Ovary (tissue), 9 donors: ENCODE data around the gene FADS2. TPM values are rescaled to one million over a fixed set of nuclear protein-coding genes. Genes with fewer than 3 reads are reported as not detected.

ENCODE experiments used
- DNase-seq, 5 donors: peaks; one replicate each; pipeline ENCODE4 v3.0.0-alpha.2; 2019 to 2020
- H3K27ac ChIP-seq, 2 donors: fragments of 200-600 bp; one replicate each; pipeline versions ENCODE4 v1.5.1 to v1.8.0; 2019 to 2022
- H3K27me3 ChIP-seq: fragments of 200-600 bp; one replicate; pipeline ENCODE4 v1.8.0; 2022
- H3K36me3 ChIP-seq: fragments of 200-600 bp; sonication (generic); one replicate; pipeline ENCODE4 v1.5.1; 2019
- H3K4me1 ChIP-seq: one replicate; pipeline ENCODE4 v1.8.1; 2013; ENCODE audit warnings: mild to moderate bottlenecking, moderate library complexity; ENCODE audit not compliant: insufficient read depth
- H3K4me3 ChIP-seq: fragments of 200-600 bp; sonication (generic); one replicate; pipeline ENCODE4 v1.5.1; 2017
- H3K9me3 ChIP-seq, 2 donors: fragments of 200-600 bp in 1 of 2; sonication (generic) in 1 of 2; one replicate each; pipeline versions ENCODE4 v1.5.1 to v1.8.1; 2013 to 2019; ENCODE audit warnings: mild to moderate bottlenecking in 1 of 2, moderate library complexity in 1 of 2
- EP300 ChIP-seq: sonication (generic); formaldehyde crosslinking; IDR thresholded peaks from one replicate; pipeline ENCODE4 v1.6.1; 2017; ENCODE audit warnings: antibody characterized with exemption
- POLR2A ChIP-seq: fragments of 450-650 bp; IDR thresholded peaks from one replicate; pipeline ENCODE4 v1.6.1; 2017; ENCODE audit warnings: antibody characterized with exemption, mild to moderate bottlenecking, moderate library complexity
- WGBS, 3 donors: extraction: QIAGEN DNeasy Blood & Tissue Kit in 1 of 3; methylation state at CpG; one replicate each; pipeline versions ENCODE4 v1.1.5 to v1.1.7; 2013 to 2017; 5-methylcytosine and 5-hydroxymethylcytosine counted together
- intact Hi-C, 4 donors: fragments of 100-400 bp; cut with DNase I; formaldehyde crosslinking; loops; one replicate each; pipeline versions ENCODE4 v1.11.0 to v1.15.1; 2022 to 2023
- polyA plus RNA-seq, 2 donors: library from polyadenylated mRNA; stranded (reverse); fragments of 200-250 nt in 1 of 2; fragments of 350-450 nt in 1 of 2; fragmentation: Illumina TruSeq in 1 of 2; extraction: RNeasy Lipid Tissue Mini Kit (QIAGEN cat#74804) in 1 of 2; gene quantifications; one replicate each; pipeline ENCODE4 v1.2.3, GENCODE V29; 2013 to 2014
- total RNA-seq, 7 donors: library from RNA; depleted of rRNA in 2 of 7; stranded (reverse); fragments of >200 nt in 2 of 7; fragmentation: NEBNext Ultra II Directional in 3 of 7; extraction: Animal tissue kit (Norgen Biotek cat#: 25700) in 3 of 7; gene quantifications; one replicate each; pipeline versions ENCODE4 v1.1.0 to v1.2.4, GENCODE V29; 2016 to 2023
- TF ChIP-seq, protein P1 (sequence below), 3 donors: fragments of 450-650 bp in 2 of 3; fragments of 200-600 bp in 1 of 3; IDR thresholded peaks; one replicate each; pipeline versions ENCODE4 v1.5.1 to v1.8.0; 2016 to 2022; ENCODE audit warnings: antibody characterized with exemption in 3 of 3, mild to moderate bottlenecking in 1 of 3
- donor health status: DM: no; HTN: no; CAD: no; lungs with moderate emphysema.
- donor health status: DM: no; HTN: no; CAD: no.
- donor health status: Bipolar disorder and iron deficiency.
- donor health status: DM: yes; HTN: yes; CAD: no.
- donor health status: DM: no; HTN: no; CAD: no.
- donor health status: DM: yes; HTN: yes; CAD: no.

Gene FADS2
- total and polyA plus RNA-seq, 9 donors = 6.3 to 298 (median 26.2) TPM

DNA sequence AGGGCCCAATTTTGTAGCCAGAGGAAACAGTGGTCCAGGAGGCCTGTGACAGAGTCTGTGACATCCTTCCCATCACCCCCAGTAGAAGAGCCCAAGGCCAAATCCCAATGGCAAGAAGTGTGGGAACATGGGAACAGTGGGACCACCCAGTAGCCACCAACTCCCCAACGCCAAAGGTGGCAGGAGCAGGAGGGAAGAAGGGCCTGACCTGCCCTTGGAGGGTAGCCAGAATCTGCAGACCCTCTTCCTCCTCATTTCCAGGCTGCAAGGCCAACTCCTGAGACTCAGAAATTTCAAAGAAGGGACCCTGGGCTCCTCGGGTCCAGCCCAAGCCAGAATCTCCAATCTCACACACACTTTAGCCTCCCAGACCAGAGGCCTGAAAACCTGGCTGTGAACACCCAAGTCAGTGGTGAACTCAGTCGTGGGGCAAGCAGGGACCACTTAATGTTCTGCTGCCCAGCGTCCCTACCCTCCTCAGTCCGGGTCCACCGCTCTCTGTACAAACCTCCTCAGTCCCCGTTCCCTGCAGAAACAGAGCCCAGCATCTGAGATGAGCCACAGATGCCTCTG, 83.1 kb downstream of the FADS2 start:
- TF ChIP-seq EP300 = no peak
- TF ChIP-seq, protein P1, sequence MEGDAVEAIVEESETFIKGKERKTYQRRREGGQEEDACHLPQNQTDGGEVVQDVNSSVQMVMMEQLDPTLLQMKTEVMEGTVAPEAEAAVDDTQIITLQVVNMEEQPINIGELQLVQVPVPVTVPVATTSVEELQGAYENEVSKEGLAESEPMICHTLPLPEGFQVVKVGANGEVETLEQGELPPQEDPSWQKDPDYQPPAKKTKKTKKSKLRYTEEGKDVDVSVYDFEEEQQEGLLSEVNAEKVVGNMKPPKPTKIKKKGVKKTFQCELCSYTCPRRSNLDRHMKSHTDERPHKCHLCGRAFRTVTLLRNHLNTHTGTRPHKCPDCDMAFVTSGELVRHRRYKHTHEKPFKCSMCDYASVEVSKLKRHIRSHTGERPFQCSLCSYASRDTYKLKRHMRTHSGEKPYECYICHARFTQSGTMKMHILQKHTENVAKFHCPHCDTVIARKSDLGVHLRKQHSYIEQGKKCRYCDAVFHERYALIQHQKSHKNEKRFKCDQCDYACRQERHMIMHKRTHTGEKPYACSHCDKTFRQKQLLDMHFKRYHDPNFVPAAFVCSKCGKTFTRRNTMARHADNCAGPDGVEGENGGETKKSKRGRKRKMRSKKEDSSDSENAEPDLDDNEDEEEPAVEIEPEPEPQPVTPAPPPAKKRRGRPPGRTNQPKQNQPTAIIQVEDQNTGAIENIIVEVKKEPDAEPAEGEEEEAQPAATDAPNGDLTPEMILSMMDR (IDR thresholded peaks at IDR 0.05) = no peak
- TF ChIP-seq POLR2A = no peak
- no peaks in the 10 kb centered on the region for H3K36me3 ChIP-seq
- intact Hi-C loops = no loop called here
- H3K4me1 ChIP-seq = peaks cover 46% of the 10 kb centered on the region
- H3K27me3 ChIP-seq = no peaks in the 10 kb centered on the region
- DNase-seq = peak in 1 of 5 donors; percentile 26
- no peak overlapping the region for H3K4me3 ChIP-seq
- no peaks in the 10 kb centered on the region for H3K9me3 ChIP-seq
- peak overlapping the region; percentile 26 to 71 for H3K27ac ChIP-seq
- 25 to 42% (median 32%) methylated on average over 7 of the region's 7 CpGs for WGBS, 3 donors

- Histone ChIP-seq H3K36me3 (no peaks in the 10 kb centered on the region), H3K9me3 (no peaks in the 10 kb centered on the region), H3K27me3 (no peaks in the 10 kb centered on the region), H3K4me1 (peaks cover 46% of the 10 kb centered on the region), H3K4me3 (no peak overlapping the region), H3K27ac (peak overlapping the region; percentile 26 to 71)
- 61 to 65% (median 62%) methylated on average over 17 of the region's 17 CpGs for WGBS, 3 donors
- intact Hi-C loops = no loop called here
- DNase-seq = peak; percentile 67 to 88 (median 74)
- TF ChIP-seq EP300 (no peak), POLR2A (no peak)
- TF ChIP-seq, protein P1 (IDR thresholded peaks at IDR 0.05) = no peak
Measured at GRCh38 chr11:61911701-61912529, 83.8 kb downstream of the FADS2 start.

- DNase-seq = peak in 2 of 5 donors; percentile 19 to 34
- peak overlapping the region in 1 of 2 donors; percentile 71 for H3K27ac ChIP-seq
- no peak overlapping the region for H3K4me3 ChIP-seq
- TF ChIP-seq, protein P1 (IDR thresholded peaks at IDR 0.05) = no peak
- TF ChIP-seq EP300 (no peak), POLR2A (no peak)
- no peaks in the 10 kb centered on the region for H3K36me3 ChIP-seq
- H3K27me3 ChIP-seq = no peaks in the 10 kb centered on the region
- intact Hi-C loops = no loop called here
- H3K9me3 ChIP-seq = no peaks in the 10 kb centered on the region
- WGBS, 3 donors = 90 to 94% (median 91%) methylated on average over 6 of the region's 6 CpGs
- peaks cover 46% of the 10 kb centered on the region for H3K4me1 ChIP-seq
Measured at GRCh38 chr11:61912530-61912898, 84.4 kb downstream of the FADS2 start.

GRCh38 chr11:61912991-61913698, 85.0 kb downstream of the FADS2 start:
- no peak overlapping the region for H3K4me3 ChIP-seq
- no peaks in the 10 kb centered on the region for H3K9me3 ChIP-seq
- H3K36me3 ChIP-seq = no peaks in the 10 kb centered on the region
- intact Hi-C loops = no loop called here
- DNase-seq = peak; percentile 13 to 36 (median 27)
- H3K4me1 ChIP-seq = peaks cover 47% of the 10 kb centered on the region
- peak overlapping the region in 1 of 2 donors; percentile 33 for H3K27ac ChIP-seq
- WGBS, 3 donors = 77 to 81% (median 80%) methylated on average over 18 of the region's 18 CpGs
- TF ChIP-seq POLR2A (no peak), EP300 (no peak)
- TF ChIP-seq, protein P1 (IDR thresholded peaks at IDR 0.05) = no peak
- no peaks in the 10 kb centered on the region for H3K27me3 ChIP-seq
